Hindlimb muscle (tissue), 1 donor: ENCODE measurements around the gene HECTD2. TPM values are rescaled to one million over a fixed set of nuclear protein-coding genes. Genes with fewer than 3 reads are reported as not detected.
"Not testable (repeated sequence)": the region's sequence is repeated elsewhere in the genome, so short reads cannot be mapped to it uniquely, and the experiment has no call there.

ENCODE experiments used
- DNase-seq: peaks from one replicate; pipeline ENCODE4 v3.0.0-alpha.2; 2013
- polyA plus RNA-seq: library from polyadenylated mRNA; unstranded; fragments of 120-200 nt; gene quantifications from one replicate; pipeline ENCODE4 v1.2.1, GENCODE V29; 2013; ENCODE audit not compliant: insufficient read length

HECTD2 gene
- polyA plus RNA-seq, 1 donor: 14.1 TPM

DNA sequence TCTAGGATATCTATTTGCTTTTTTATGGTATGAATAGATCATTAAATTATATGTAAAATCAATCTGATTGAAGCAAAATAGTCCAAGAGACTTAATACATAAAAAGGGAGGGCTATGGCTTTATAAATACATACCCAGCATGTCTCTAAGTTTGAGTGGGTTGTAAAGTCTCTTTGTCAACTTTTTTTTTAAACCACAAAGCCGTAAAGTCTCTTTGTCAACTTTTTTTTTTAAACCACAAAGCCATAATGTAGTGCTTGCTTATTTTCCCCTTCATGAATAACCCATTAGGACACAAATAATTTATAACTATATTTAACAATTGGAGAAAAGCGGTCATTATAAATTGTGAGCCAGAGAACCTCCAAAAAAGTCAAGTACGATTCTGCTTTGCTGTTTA lies 5.7 kb downstream of the HECTD2 start:
- DNase-seq: no peak

DNA sequence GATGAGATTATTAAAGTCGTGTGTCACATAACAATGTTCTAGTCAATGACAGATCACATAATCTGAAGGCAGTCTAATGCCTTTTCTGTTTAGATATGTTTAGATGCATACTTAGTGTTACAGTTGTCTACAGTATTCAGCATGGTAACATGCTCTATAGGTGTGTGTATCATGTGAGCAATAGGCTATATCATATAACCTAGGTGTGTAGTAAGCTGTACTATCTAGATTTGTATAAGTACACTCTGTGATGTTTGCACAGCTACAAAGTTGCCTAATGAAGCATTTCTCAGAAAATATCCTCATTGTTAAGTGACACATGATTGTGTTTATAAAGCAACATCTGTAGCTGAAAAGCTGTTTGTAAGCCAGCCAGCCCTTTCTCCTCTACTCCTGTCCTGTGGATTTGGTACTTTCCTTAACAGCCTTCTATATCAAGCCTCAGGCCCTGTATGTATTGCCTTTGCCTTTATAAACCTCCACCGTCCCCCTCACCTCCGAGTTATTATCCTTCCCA lies 6.3 kb downstream of the HECTD2 start:
- no peak for DNase-seq

DNA sequence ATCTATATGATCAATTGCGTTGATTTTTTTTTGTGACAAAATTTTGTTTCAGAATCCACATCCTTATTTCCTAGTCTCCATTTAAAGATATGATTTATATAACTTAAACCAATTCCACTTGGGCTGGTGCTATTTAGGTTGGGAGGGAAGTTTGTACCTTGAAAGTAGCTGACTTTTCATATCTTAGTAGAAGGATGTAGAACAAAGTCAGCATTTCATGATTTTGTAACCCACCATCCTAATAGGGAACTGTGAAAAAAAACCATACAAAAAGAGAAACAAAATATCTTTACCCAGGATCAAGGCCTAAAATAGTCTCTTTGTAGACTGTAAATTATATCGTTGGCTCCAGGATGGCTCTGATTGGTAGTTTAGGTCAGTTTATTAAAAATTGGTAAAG lies 8.3 kb downstream of the HECTD2 start:
- no peak for DNase-seq

DNA sequence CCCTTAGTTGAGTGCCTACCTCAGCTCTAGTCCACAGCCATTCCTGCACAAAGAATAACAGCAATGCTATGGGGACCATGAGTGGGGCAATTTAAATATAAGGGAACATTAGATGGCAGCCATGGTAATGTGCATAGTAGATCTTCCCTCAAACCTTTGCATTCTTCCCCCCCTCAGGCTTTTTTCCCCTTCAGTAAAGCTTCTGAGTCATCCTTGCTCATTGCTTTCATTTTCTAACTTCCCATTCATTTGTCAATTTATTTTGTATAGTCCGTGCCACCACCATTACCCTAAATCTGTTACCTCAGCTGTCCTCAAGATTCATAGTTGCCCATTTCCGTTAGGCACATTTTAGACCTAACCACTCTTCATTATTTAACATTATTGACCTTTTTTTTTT lies 10.7 kb downstream of the HECTD2 start:
- DNase-seq: no peak

DNA sequence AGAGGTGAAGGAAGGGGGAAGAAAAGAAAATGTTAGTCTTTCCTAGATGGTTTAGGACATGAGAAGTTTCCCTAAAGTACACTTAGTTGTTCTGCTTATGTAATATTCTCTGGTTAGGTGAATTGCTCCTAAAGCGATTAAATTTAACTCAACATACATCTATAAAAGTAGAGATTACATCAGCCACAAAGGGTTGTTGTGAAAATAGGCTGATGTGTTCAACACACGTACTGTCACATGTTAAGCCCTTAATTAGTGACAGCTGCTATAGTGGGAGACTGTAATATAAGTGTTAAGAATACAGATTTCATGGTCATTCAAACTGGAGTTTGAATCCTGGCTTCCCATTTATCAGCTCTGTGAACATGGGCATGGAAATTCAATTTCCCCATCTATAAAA lies 12.8 kb downstream of the HECTD2 start:
- DNase-seq: no peak

DNA sequence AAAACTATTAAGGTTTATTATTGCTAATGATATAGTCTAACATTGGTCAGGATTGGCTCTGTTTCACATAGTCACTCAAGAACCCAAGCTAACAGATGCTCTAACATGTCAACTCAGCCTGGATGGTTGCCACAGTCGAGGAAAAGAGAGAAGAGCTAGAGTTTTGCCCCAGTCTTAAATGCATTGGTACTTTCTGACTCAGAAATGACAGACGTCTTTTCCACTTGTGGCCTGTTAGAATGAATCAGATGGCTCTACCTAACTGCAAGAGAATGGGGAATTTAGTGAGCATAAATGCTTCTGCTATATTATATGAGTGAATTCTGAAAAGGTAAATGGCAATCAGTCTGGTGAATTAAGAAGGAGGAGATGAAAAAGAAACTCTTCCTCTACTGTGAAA lies 13.9 kb downstream of the HECTD2 start:
- no peak for DNase-seq

DNA sequence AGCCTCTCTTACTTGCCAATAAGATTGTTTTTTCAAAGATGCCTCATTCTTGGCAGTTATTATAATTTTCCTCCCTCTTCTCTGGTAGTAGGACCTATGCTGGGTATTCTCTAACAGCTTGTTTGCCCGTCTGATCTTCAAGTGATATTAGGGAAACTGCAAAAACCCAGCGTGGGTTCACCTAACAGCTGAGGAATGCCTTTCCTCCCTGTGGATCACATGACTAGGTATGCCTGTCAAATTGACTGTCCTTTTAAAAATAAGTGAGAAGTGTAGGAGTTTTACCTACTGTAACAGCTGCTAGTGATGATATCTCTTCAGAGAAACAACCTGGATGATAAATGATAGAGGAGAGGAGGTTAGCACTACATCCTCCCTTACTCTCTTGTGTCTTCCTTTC lies 22.0 kb downstream of the HECTD2 start:
- DNase-seq: no peak

DNA sequence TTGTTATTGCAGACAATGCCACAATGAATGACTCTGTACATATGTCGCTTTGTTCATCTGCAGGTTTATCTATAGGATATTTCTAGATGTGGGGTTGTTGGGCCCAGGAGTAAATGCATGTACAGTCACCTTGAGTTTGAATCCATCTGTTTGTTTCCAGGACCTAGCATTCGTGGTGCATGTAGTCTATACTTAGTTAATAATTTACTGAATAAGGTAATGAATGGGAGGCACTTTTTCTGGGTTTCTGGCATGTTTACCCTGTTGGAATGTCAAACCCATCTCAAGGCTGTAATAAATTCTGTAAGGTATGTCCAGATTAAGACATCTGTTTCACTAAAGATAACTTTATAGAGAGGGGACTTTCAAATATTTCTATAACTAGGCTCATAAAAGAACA lies 23.5 kb downstream of the HECTD2 start:
- no peak for DNase-seq

DNA sequence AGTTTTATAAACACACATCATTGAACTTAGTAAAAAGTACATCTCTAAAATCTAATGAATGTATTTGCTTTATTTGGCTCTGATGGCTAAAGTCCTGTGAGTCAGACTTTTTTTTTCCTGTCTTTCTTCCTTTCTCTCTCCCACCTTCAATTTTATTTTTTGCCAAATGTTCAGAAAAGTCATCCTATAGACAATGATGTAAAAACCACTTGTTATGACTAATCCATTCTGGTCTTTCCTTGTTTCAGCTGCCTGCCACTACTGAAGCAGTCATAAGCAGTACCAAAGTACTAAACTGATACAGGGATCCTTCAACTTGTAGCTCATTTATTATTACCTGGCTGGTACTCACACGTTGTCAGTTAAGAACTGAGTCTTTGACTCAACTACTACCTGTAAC lies 23.9 kb downstream of the HECTD2 start:
- DNase-seq: no peak

DNA sequence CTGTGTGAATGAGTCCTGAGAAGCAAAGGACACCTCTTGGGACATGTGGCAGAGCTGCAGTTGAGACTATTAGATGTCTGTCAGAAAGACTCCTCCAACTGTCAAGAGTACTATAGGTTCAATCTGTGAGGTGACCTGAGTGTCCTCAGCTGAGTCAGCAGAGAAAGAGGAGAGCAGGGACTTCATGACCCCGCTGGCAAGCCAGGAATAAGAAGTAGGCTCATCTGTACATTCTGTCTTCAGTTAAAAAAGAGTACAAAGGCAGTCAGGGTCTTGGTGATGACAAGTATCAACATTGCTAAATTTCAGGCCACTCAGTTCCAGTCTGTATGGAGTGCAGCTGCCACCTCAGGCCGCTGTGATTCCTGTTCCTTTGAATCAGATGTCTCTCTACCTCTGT lies 25.1 kb downstream of the HECTD2 start:
- DNase-seq: no peak

DNA sequence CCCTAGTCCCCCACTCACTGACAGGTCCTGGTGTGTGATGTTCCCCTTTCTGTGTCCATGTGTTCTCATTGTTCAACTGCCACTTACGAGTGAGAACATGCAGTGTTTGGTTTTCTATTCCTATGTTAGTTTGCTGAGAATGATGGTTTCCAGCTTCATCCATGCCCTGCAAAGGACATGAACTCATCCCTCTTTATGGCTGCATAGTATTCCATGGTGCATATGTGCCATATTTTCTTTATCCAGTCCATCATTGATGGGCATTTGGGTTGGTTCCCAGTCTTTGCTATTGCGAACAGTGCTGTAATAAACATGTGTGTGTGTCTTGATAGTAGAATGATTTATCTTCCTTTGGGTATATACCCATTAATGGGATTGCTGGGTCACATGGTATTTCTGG lies 28.1 kb downstream of the HECTD2 start:
- not testable (repeated sequence) for DNase-seq

DNA sequence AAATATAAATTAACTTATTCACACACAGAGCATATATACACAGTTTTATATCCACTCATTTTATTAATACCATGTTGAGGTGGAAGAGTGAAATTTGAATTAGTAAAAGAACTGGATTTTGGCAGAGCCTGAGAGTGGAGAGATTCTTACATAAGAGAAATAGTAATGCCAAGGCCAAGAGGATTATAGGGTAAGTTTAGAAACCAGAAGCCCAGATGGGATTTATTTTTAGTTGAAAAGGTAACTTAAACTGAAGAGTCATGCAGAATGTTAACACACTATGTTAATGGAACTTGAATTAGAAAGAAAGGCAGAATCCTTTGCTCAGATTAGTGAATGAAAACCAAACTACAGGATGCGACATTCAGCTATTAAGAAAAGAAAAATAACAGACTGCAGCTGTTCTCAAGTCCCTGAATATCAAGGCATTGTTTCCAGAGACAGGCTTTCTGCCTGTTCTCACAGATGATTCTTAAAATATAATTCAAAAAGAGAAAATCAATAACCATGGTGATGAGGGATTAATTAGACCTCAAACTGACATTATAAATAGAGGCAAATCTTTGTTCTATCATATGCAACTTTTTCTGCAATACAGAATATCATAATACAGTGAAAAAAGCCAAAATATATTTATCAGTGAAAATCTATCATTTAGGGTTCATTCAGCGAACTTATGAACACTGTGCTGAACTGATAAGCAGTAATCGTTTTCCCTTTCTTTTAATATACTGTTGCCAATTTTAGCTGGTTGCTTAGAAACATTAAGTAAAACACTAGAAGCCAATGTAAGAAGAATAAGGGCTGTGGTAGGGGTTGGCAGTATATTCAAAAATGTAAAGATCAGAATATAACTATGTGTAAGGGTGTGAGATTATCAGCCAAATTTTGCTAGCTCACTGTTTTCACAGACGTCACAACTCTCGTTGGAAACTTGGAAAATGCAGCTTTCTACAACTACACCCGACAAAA lies 34.4 kb downstream of the HECTD2 start:
- no peak for DNase-seq

DNA sequence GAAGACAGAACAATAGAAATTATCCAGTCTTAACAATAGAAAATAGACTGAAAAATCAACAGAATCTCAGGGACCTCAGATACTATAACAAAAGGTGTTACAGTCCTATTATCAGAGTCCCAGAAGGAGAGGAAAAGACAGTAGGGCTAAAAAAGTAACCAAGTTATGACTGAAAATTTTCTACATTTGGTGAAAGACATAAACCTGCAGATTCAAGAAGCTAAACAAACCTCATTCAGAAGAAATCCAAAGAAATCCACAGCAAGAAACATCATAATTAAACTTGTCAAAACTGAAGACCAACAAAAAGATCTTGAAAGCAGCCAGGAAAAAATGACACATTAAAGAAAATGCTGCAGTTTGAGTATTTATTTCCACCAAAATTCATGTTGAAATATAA lies 41.9 kb downstream of the HECTD2 start:
- no peak for DNase-seq

DNA sequence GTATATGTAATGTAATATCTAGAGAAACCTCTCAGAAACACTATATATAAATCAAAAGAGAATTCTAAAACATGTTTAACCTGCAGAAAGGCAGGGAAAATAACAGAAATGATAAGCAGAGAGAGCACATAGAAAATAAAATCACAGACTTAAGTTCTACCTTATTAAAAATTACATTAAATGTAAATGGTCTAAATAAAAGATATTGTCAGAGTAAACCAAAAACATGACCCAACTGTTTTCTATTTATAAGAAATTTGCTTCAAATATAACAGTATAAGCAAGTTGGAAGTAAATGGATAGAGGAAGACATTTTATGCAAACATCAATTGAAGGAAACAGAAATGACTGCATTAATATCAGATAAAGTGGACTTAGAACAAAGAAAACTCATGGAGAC lies 43.4 kb downstream of the HECTD2 start:
- no peak for DNase-seq

DNA sequence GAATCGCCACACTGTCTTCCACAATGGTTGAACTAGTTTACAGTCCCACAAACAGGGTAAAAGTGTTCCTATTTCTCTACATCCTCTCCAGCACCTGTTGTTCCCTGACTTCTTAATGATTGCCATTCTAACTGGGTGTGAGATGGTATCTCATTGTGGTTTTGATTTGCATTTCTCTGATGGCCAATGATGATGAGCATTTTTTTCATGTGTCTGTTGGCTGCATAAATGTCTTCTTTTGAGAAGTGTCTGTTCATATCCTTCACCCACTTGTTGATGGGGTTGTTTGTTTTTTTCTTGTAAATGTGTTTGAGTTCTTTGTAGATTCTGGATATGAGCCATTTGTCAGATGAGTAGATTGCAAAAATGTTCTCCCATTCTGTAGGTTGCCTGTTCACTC lies 45.0 kb downstream of the HECTD2 start:
- not testable (repeated sequence) for DNase-seq

DNA sequence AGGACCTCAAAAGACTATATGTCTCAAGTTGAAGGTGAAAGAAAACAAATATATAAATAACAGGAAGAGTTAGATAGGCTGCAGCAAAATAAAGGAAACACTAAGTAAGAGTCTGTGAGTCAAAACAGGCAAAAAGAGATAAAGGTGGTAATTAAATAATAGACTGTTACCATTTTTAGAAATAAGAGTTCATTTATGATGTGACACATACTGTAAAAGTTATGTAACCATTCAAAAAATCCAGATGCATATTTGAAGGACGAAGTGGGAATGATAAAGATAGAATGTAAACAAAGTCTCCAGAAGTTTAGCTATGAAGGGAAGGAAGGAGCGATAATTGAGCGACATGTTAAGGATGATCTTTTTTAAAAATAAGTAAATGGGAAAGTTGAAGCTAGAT lies 50.5 kb downstream of the HECTD2 start:
- no peak for DNase-seq

DNA sequence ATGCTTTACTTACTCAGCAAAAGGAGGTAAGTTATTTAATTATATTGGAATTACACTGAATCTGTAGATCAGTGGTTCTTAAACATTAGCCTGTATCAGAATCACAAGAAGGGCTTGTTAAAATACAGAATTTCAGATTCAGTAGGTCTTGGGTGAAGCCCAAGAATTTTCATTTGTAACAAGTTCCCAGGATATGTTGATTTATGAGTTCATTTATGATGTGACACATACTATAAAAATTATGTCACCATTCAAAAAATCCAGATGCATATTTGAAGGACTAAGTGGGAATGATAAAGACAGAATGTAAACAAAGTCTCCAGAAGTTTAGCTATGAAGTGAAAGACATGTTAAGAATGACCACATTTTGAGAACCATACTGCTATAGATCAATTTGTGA lies 52.3 kb downstream of the HECTD2 start:
- DNase-seq: no peak

DNA sequence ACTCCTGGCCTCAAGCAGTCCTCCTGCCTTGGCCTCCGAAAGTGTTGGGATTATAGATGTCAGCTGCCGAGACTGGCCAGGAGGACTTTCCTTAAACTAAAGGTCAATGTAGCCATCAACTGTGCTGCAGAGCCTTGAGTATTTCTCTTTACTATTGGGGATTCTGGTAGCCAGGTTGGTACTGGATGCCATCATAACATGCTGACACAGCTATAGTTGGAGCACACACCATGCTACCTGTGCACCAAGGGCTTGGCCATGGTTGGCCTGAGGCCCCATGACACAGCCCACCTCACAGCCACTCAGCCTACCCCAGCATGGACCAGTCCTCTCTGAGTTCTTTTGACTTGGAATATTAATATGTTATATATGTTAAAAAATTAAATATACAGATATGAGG lies 54.4 kb downstream of the HECTD2 start:
- DNase-seq: no peak

DNA sequence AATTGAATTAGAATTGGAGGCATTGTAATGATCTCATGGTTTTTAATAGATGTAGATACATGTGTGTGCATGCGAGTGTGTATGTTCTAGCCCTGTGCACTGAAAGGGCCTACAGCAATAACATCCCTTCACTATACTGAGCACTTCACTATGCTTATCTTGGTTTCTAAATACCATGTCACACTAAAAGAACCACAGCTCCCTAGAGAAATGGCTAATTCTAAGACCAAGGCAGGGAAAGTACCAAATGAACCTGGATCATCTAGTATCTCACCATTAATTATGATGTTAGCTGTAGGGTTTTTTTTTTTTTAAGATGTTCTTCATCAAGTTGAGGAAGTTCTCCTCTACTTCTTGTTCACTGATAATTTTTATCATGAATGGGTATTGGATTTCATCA lies 55.1 kb downstream of the HECTD2 start:
- DNase-seq: no peak

DNA sequence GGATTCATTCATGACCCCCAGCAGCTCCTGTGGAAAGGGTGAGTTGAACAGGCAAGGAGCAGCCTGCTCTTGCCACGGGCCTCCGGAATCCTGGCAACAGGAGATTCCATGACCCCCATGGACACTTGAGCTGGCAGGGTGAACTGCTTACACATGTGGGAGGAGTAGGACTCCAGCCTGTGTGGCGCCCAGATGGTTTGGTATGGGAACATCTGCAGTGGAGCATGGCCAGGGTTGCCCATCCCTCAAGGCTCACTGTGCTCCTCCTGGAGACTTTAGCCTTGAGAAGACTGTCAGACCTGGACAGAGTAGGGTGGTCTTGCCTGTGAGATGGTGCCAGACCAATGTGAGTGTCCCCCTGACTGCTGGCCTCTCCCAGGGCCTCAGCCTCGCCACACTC lies 57.0 kb downstream of the HECTD2 start:
- DNase-seq: no peak

DNA sequence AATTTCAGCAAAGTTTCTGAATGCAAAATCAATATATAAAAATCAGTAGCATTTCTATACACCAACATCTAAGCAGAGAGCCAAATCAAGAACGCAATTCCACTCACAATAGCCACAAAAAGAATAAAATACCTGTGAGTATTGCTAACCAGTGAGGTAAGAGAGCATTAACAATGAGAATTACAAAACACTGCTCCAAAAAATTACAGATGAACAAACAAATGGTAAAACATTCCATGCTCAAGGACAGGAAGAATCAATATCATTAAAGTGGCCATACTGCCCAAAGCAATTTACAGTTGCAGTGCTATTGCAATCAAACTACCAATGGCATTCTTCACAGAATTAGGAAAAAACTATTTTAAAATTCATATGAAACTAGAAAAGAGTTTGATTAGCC lies 61.5 kb downstream of the HECTD2 start:
- DNase-seq: no peak

DNA sequence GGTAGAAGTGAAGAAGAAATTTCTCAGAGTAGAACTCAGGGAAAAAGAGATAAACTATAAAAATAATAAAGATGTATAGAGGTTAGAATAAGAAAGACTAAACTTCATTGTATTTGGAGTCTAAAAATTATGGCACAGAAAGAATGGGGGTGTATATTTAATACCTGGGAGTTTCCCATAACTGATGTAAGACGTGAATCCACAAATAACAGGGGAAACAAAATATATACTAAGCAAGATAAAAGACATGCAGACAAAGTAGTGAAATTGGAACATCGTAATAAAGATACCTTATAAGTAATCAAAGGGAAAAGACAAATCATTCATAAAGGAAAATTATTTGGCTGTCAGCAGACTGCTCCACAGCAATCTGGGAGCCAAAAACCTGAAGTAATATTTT lies 62.8 kb downstream of the HECTD2 start:
- no peak for DNase-seq

DNA sequence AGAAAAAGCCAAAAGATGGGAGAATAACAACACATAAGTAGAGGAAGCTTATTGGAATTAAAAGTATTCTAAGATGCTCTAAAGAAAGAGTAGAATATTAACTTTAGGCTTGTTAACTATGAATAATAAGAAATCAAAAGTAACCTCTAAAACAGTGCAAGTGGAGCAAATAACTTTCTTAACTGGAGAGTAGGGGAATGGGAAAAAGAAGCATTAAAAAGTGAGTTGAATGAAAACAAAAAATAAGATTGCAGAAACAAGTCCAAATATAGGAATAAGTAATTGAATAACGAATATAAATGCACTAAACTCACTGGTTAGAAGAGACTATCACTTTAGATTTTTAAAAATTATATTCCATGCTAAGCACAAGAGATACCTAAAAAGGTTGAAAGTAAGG lies 63.9 kb downstream of the HECTD2 start:
- DNase-seq: no peak

DNA sequence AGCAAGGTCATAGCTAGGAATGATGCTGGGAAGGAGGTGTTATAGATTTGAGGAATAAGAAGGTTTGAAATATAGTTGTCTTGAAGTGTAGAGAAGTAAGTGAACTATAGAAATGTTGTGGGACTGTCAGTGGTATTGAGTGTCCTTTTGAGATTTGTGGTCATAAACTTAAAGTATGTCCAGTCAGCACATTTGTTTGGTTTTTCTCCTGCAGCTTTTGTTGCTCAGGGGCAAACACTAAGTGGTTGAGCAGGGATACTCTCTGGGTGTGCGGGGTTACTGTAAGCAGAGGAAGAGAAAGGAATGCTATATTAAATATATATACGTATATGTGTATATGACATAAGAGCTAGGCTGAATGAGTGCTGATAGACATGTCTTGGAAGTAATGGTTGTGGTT lies 67.1 kb downstream of the HECTD2 start:
- no peak for DNase-seq

DNA sequence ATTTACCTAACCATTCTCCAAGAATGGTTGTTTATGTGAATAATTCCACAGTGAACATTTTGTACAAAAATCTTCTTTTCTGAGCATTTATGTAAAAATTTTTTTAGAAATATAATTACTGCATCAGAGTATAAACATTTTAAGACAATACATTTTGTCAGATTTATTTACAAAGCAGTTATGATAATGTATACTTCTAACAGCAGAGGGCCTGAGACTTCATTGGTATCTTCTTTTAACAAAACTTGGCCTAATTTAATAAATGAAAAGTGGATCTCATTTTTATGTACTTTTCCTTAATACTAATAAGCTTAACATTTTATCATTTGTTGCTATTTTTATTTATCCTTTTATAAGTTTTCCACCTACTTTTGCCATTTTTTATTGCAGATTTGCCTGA lies 69.4 kb downstream of the HECTD2 start:
- DNase-seq: no peak
